H1 (cell line): ENCODE measurements around the gene CNOT1. TPM values are rescaled to one million over a fixed set of nuclear protein-coding genes. Genes with fewer than 3 reads are reported as not detected.

Experiments used
- BRCA1 ChIP-seq: IDR thresholded peaks from 2 replicates; pipeline ENCODE4 v1.6.1; 2012; ENCODE audit warnings: low read depth, low read length, improper control_type of control experiment
- JUND ChIP-seq: IDR thresholded peaks from 2 replicates; pipeline ENCODE4 v1.6.1; 2011; ENCODE audit warnings: mild to moderate bottlenecking, improper control_type of control experiment, low read length
- KDM1A ChIP-seq: fragments of 200-600, 300-600 bp; sonication (generic); IDR thresholded peaks from 2 replicates; pipeline ENCODE4 v1.7.1; 2016; ENCODE audit warnings: mild to moderate bottlenecking, low read length, borderline replicate concordance
- PHF8 ChIP-seq: fragments of 200-600 bp; sonication (generic); conservative IDR thresholded peaks from 2 replicates; pipeline ENCODE4 v1.7.1; 2012; ENCODE audit warnings: low read depth, mild to moderate bottlenecking, inconsistent platforms, low read length, moderate library complexity
- POLR2AphosphoS5 ChIP-seq: IDR thresholded peaks from 2 replicates; pipeline ENCODE4 v1.6.1; 2011; ENCODE audit warnings: low read depth, low read length
- SIN3A ChIP-seq, 2 experiments: IDR thresholded peaks in 1 of 2; conservative IDR thresholded peaks in 1 of 2; 2 replicates each; pipeline ENCODE4 v1.6.1; 2011 to 2012; ENCODE audit warnings: low read length in 2 of 2, improper control_type of control experiment in 1 of 2, low read depth in 1 of 2, mild to moderate bottlenecking in 1 of 2
- TAF7 ChIP-seq: optimal IDR thresholded peaks from 2 replicates; pipeline ENCODE3; 2011; ENCODE audit warnings: low read depth, mild to moderate bottlenecking, inconsistent platforms, low read length, moderate library complexity, borderline replicate concordance
- TCF12 ChIP-seq: IDR thresholded peaks from 2 replicates; pipeline ENCODE4 v1.6.1; 2011; ENCODE audit warnings: low read depth, mild to moderate bottlenecking, low read length
- YY1 ChIP-seq: IDR thresholded peaks from 2 replicates; pipeline ENCODE4 v1.6.1; 2011; ENCODE audit warnings: low read depth, mild to moderate bottlenecking, low read length
- polyA plus RNA-seq, 7 experiments: library from polyadenylated mRNA; depleted of rRNA in 3 of 7; stranded (reverse) in 5 of 7; unstranded in 2 of 7; fragments of >200 nt in 5 of 7; fragments of 200-250 nt in 2 of 7; gene quantifications; 1 replicate in 5 of 7; 2 replicates in 1 of 7; 4 replicates in 1 of 7; pipeline versions ENCODE4 v1.2.1 to v1.2.3, GENCODE V29; 2011 to 2013; ENCODE audit warnings: missing spikeins in 2 of 7, mixed read lengths in 2 of 7
- total RNA-seq: library from RNA; stranded (reverse); fragmentation: NEBNext Ultra II Directional; extraction: Animal tissue kit (Norgen Biotek cat#: 25700); gene quantifications from 2 replicates; pipeline ENCODE4 v1.2.1, GENCODE V29; 2021
- TF ChIP-seq, protein P1 (sequence below): IDR thresholded peaks from 2 replicates; pipeline ENCODE4 v1.6.1; 2012; ENCODE audit warnings: low read length, inconsistent platforms
- TF ChIP-seq, protein P2 (sequence below): IDR thresholded peaks from 2 replicates; pipeline ENCODE4 v1.6.1; 2012; ENCODE audit warnings: inconsistent platforms
- TF ChIP-seq, protein P3 (sequence below), 3 experiments: IDR thresholded peaks; 1 replicate in 2 of 3; 2 replicates in 1 of 3; pipeline versions ENCODE4 v1.5.1 to v1.6.1; 2011; ENCODE audit warnings: low read length in 3 of 3, mild to moderate bottlenecking in 3 of 3, inconsistent platforms in 2 of 3, low read depth in 1 of 3, moderate library complexity in 1 of 3; ENCODE audit not compliant: insufficient read depth in 1 of 3; ENCODE audit errors: control extremely low read depth in 1 of 3

Gene CNOT1
- total and polyA plus RNA-seq, 2 of the 8 experiments (the other 6 are each of a cell fraction or from before 2014, with no cell fraction given), result 306 to 319 TPM

DNA sequence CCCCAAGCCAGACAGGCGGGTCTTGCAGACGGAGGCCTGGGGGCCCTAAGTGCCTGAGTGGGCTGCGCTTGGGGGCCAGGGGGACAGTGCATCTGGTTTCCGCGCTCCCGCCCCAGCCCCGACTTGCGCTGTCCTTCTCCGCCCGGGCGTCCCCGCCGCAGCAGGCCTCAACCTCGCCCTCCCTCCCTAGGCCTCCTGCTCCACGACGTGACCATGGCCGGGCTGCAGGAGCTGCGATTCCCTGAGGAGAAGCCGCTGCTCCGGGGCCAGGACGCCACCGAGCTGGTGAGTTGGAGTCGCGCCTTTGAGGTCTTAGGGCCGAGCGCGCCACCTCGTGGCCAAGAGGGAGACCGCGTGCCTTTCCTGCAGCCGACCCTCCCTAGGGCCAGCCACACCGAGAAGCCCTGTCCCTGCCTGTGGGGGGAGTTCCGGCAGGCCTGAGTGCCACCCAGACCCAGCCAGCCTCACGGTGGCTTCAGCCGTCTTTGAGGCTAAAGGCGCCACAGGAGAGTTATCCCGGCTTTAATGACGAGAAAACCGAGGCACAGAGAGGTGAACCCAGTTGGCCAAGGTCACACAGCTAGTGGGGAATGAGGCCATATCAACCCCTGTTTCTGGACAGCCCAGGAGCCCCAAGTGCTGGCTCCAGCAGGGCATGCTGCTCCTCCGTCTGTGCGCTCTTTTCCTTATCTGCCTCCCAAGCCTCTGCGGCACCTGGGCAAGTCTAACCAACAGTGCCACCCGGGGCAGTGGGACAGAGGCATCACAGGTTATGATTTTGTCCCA, 141.9 kb downstream of the CNOT1 start (continued):
- TF ChIP-seq, protein P1, sequence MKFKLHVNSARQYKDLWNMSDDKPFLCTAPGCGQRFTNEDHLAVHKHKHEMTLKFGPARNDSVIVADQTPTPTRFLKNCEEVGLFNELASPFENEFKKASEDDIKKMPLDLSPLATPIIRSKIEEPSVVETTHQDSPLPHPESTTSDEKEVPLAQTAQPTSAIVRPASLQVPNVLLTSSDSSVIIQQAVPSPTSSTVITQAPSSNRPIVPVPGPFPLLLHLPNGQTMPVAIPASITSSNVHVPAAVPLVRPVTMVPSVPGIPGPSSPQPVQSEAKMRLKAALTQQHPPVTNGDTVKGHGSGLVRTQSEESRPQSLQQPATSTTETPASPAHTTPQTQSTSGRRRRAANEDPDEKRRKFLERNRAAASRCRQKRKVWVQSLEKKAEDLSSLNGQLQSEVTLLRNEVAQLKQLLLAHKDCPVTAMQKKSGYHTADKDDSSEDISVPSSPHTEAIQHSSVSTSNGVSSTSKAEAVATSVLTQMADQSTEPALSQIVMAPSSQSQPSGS, result 0 out of 2 replicates have a peak, but pooled peaks have one; percentile 50
- no peak for TF ChIP-seq BRCA1
- peak; percentile 62 for TF ChIP-seq TAF7
- TF ChIP-seq, protein P2, sequence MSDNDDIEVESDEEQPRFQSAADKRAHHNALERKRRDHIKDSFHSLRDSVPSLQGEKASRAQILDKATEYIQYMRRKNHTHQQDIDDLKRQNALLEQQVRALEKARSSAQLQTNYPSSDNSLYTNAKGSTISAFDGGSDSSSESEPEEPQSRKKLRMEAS, result peak; percentile 84
- no peak for TF ChIP-seq PHF8
- TF ChIP-seq, protein P3, sequence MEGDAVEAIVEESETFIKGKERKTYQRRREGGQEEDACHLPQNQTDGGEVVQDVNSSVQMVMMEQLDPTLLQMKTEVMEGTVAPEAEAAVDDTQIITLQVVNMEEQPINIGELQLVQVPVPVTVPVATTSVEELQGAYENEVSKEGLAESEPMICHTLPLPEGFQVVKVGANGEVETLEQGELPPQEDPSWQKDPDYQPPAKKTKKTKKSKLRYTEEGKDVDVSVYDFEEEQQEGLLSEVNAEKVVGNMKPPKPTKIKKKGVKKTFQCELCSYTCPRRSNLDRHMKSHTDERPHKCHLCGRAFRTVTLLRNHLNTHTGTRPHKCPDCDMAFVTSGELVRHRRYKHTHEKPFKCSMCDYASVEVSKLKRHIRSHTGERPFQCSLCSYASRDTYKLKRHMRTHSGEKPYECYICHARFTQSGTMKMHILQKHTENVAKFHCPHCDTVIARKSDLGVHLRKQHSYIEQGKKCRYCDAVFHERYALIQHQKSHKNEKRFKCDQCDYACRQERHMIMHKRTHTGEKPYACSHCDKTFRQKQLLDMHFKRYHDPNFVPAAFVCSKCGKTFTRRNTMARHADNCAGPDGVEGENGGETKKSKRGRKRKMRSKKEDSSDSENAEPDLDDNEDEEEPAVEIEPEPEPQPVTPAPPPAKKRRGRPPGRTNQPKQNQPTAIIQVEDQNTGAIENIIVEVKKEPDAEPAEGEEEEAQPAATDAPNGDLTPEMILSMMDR (IDR thresholded peaks at IDR 0.05; ENCODE audit: control extremely low read depth in 1 of 3, insufficient read depth in 1 of 3, low read depth in 1 of 3, low read length in 3 of 3), result peak; percentile 97 to 99 (median 98)
- peak in 1 of 2 experiments; percentile 51; a peak in 1 of 4 replicates for TF ChIP-seq SIN3A (conservative IDR thresholded peaks at IDR 0.05 in 1 of 2, IDR thresholded peaks at IDR 0.05 in 1 of 2; ENCODE audit: low read depth in 1 of 2, low read length in 2 of 2)
- TF ChIP-seq JUND, result peak; percentile 34; the same call in 1 of the 2 replicates
- TF ChIP-seq YY1, result peak; percentile 25; the same call in 1 of the 2 replicates
- no peak for TF ChIP-seq POLR2AphosphoS5
- no peak for TF ChIP-seq TCF12
- peak; percentile 41; the same call in 1 of the 2 replicates for TF ChIP-seq KDM1A
